ENCODE data around the gene WNT1.

WNT1 gene

DNA sequence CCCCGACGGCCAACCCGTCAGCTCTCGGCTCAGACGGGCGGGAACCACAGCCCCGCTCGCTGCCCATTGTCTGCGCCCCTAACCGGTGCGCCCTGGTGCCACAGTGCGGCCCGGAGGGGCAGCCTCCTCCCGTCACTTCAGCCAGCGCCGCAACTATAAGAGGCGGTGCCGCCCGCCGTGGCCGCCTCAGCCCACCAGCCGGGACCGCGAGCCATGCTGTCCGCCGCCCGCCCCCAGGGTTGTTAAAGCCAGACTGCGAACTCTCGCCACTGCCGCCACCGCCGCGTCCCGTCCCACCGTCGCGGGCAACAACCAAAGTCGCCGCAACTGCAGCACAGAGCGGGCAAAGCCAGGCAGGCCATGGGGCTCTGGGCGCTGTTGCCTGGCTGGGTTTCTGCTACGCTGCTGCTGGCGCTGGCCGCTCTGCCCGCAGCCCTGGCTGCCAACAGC is at the start of gene WNT1:
TSS of gene WNT1 (plus strand) at position 32 of the 450 bp plus-strand sequence. CDS start at position 361, 329 bp downstream.
- DNase-seq = no peak

DNA sequence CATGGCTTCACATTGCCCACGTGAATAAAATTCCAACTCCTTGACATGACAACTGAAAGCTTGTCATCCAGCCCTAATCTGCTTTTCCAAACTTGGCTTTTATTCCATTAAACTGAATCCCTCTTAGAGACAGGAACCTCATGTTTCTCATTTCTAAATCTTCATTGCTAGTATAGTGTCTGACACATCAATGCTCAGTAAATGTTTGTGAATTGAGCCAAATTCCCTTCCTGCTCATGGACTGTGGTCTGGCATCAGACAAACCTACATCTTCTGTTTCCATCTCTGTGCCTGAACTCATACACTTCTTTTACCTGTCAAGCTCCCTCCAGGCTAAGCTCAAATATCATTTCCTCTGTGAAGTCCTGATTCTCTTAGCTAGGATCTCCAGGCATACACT is 48.6 kb upstream of the WNT1 start:
- no peak for DNase-seq

DNA sequence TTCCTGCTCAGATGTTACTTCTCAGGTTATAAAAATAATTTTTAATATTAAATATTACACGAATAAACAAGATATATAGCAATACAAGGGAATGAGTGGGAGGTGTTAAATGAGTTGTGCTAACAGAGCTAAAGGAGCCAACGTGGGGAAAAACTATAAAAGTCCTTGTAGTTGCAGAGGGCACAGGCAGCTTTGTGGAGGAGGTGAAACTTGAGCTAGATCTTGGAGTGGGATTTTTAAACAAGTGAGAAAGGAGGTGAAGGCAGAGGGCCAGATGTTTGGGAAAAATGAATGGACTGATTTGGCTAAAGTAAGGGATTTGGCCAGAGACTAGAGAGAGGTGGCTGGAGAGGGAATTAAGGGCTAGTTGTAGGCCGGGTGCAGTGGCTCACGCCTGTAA is 47.6 kb upstream of the WNT1 start:
- no peak for DNase-seq

DNA sequence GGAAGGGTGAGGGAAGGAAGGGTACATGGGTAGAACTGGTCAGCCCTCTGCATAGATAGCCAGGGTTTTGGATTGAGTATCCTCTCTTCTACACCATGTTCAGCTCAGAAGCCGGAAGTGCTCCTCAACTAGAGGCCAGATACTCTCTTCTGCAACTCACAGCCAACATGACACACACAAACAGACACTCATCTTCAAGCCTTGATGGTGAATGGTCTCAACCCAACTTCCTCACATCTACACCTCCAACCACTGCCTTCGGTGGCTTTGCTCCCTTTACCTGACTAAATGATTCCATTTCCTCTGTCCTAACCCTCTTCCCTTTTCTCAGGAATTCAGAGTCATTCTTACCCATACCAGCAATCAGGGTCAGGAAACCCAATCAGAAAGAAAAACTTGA is 45.2 kb upstream of the WNT1 start:
- no peak for DNase-seq

DNA sequence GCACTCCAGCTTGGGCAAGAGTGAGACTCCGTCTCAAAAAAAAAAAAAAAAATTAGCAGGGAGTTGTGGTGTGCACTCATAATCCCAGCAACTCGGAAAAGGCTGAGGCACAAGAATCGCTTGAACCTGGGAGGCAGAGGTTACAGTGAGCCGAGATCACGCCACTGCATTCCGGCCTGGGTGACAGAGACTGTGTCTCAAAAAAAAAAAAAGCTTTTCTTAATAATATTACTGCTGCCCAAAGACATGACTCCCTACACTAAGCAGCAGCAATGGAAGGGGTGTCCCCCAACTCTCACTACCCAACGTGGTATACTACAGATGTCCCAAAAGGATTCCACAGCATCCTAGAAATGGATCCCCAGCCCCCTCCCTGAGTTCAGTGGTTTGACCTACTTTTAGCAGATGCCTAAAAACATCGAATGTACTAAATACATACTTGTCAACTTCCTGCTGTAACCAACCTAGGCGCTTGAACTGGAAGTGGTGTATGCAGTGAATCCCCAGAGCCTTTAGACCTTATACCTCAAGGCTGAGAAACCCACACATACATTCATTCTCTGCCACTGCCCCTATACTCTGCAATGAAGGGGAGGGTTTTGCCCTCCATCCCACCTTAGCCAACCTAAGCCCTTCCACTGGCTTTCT is 44.3 kb upstream of the WNT1 start:
- DNase-seq = no peak

DNA sequence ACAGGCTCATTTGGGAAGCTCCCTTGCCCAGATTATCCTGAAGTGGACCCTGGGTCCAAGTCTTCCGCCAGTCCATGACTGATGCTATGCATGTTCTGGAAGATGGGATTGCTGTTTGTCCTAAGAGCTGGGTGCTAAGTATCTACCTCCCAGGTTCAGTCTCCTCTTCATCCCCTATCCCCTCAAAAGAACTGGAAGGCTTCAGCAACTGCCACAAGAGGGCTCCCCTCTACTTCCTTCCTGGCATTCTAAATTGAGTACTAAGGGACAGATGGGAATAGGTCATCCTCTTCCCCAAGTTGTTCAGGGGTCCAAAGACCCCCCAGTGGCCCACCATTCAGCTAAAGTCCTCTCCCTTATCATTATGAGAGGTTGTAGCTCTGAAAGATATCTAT is 43.8 kb upstream of the WNT1 start:
- no peak for DNase-seq

DNA sequence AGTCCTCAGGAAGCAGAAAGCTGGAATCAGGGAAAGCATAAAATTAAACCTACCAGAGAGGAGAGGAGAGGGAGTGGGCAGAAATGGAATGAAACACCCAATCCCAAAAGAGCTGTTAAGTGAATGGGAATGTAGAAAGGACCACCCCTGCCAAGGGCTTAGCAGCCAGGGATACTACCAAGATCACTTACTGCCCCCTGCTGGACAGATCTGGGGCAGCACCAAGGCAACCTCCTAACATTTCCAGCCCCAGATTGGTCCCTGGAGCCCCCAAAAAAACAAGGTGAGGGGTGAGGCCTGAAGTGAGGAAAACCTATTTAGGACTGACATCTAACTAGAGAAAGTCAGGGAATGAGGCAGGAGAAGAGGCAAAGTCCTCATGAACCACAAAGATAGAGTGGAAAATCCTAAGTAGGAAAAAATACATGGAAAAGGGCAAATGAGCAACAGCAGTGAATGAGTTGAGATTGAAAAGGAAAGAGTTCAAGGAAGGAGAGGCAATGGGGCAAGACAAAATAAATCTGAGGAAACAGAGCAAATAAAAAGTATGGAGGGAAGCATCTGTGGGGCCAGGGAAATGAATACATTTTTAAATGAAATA is 41.6 kb upstream of the WNT1 start:
- DNase-seq = peak; percentile 32

DNA sequence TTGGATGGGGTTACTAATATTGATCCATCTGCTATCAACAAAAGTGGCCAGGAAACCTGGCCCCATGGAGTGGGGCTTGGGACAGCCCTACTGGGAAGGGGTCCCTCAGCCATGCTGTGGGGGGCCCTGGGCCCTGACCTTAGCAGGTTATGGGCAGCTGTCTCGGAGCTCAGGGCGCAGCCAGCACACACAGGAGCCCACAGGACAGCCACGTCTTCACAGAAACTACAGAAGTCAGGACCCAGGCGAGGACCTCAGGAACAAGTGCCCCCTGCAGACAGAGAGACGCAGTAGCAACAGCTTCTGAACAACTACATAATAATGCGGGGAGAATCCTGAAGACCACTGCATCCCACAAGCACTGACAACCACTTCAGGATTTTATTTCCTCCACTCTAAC is 41.0 kb upstream of the WNT1 start:
- no peak for DNase-seq

DNA sequence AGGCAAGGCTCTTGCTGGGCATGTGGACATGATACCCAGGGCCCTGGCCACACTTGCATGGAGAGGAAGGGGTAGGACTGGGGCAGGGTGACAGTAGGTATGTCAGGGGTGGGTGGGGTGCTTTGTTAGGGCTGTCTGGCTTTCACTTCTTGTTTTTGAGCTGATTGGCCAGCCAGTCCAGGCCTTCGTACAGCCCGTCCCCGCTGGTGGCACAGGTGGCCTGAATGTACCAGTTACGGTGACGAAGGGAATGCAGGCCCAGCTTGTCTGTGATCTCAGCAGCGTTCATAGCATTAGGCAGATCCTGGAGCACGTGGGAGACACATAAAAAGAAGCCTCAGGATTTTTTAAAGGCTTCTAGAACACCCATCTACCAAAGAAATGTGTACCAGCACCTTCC is 39.3 kb upstream of the WNT1 start:
- no peak for DNase-seq

DNA sequence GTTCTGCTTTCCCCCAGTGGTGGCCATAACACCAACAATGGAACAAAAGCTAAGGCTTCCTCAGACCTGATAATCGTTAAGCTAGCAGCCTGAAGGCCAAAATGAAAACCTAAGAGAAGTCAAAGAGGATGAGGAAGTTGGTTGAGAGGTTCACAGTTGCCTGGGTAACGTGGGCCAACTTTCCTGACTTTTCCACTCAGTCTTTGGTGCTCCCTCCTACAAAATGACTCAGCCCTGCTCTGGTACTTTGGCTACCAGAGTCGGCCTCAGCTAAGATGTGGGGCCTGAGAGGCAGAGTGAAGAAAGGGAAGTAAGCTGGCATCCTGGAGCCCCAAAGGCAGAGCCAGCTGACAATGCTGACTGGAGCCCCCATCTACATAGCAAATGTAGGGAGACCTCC is 37.9 kb upstream of the WNT1 start:
- DNase-seq = no peak

DNA sequence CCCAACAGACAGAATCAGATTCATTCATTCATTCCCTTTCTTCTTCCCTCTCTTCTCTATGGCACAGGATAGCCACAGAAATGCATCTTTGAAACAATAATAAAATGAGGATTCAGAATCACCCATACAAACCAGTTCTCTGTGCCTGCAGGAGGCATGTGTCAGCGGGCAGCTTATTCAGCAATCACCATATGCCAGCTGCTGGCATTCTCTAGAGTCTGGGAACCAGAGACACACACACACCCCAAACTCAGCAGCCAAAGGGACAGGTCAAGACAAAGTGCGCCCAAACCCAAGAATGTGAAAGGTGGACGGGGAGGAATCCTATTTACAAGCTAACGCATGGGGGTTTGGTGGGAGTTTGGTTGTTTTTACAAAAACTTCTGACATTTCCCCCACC is 34.9 kb upstream of the WNT1 start:
- DNase-seq = no peak

DNA sequence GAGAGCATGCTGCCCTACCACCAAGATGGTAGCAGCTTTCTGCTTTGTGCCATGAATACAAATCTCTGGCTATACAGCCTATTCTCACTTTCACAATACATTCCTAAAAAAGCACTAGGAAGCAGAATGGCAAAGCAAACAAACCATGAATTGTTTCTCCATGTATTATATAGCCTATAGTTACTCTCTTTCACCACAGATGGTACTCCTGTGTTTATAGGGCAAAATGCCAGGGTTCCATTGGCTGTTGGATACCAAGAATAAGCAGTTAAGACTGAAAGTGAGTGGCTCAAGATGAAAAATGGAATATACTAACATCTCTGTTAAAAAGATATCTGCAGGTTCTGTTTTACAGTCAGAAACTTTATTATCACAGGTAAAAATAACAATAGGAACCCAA is 31.9 kb upstream of the WNT1 start:
- DNase-seq = no peak

DNA sequence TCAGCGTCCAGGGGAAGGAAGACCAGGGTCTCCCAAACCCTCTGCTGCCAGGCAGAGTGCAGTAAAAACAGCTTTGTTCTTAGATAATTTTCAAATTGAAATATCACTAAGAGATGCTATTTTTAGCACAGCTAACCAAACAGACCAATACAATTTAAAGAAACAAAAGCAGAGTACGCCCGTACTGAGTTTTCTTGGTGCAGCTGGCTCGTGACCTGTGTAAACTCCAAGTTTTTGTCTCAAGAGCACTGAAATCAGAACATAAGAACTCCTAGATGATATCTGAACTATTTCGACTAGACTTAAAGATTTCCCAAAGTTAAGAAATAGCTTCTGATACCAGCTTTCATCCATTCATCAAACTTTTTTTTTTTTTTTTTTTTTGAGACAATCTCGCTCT is 31.2 kb upstream of the WNT1 start:
- DNase-seq = no peak

DNA sequence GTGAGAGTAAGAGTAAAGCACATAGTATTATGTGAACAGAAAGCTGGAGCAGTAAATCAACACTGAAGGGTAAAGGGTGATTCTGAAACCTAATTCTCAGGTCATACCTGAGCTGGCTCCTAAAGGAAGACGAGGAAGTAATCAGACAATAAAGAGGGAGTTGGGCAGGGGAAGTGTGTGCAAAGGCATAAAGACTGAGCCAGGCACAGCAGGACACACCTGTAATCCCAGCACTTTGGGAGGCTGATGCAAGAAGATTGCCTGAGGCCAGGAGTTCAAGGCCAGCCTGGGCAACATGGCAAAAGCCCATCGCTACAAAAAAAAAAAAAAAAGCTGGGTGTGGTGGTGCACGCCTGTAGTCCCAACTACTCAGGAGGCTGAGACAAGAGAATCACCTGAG is 30.4 kb upstream of the WNT1 start:
- DNase-seq = no peak

DNA sequence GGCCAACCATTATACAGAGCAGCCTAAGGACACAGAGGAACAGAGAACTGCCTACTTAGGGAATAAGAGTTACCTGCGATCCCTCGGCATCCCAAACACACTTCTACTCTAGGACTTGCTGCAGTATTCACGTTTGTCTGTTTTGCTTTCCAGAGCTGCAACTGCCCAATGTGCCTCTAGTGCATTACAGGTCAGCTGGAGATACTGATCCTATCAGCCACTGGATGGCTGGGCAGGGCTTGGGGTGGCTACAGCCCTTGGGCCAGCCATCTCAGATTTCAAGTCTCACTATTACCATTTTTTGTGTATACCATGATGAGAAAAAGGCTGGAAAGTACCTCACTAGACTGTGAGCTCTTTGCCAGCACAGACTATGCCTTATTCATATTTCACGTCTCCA is 25.4 kb upstream of the WNT1 start:
- DNase-seq = no peak

DNA sequence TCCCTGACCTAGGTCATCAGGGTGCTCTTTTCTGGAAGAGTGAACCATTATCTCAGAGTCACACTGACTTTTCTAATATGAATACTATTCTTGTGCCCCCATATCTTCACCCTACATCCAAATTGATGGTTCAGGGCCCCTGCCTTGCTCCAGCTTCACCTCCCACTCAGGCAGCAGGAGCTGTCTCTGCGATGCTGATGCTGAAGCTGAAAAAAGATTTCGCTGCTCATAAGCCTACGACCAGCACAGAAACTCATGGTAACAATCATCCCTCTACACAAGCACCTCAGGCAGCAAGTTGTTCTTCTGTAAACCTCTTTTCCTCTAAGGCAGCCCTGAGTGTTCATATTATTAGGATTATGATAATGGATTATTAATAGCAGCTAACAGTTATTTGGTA is 24.1 kb upstream of the WNT1 start:
- no peak for DNase-seq

DNA sequence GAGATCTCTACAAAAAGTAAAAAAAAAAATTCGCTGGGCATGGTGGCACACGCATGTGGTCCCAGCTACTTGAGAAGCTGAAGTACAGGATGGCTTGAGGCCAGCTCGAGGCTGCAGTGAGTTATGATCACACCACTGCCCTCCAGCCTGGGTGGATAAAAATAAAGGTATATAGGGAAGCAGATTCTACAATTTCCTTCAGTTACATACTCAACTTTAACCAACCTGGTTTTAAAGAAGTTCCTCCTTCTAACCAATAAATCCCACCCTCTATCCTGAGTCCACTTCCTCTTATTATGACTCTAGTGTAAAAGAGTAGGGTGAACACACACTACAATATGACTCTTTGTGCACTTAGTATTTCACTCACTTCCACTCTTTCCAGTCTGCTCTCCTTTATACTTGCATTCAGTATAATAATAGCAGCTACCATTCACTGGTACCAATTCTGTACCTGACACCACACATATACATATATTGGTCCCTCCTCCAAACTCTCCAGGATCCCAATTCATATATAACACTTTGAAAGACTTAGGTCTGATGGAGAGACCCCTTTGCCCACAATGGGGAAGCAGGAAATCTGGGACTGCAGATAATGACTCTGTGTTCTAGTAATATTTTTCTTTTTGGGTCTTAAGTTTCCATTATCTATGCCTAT is 23.2 kb upstream of the WNT1 start:
- no peak for DNase-seq

DNA sequence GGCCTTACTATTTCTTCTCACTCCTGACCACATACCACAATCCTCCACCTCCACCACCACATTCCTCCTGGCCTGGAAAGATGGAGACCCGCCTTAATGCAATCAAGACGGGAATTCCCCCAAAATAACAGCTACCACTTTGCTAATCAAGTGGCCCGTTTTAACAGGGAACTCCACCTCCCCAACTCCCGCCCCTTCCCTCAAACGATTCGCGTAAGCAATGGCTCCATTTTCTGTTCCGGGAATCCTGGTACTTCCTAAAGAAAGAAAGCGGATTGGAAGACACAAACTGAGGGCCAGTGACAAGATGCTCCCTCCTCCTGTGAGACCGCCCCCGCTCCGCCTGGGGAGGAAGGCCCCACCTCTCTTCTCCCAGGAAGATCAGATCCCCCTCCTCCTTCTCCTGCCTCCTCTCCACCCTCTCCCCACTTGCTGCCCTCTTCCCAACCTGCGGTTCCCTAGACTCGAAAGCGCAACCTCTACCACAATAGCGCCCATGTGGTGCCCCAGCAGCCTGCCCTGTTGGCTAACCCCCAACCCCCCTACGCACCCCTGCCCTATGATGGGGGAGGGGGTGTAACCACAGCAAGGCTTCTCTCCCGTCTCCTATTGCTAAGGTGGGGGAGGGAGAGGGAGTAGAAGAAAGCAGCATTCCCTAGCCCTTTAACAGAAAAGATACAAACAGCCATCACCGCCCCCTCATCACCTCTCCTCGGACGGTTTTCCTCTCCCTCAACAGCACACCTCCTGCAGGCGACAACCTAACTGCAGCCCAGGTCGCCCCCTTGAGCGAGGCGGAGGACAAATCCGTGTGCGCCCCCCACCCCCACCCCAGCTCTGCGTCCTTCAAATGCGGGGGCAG is 21.6 kb upstream of the WNT1 start:
- DNase-seq = peak; percentile 56

DNA sequence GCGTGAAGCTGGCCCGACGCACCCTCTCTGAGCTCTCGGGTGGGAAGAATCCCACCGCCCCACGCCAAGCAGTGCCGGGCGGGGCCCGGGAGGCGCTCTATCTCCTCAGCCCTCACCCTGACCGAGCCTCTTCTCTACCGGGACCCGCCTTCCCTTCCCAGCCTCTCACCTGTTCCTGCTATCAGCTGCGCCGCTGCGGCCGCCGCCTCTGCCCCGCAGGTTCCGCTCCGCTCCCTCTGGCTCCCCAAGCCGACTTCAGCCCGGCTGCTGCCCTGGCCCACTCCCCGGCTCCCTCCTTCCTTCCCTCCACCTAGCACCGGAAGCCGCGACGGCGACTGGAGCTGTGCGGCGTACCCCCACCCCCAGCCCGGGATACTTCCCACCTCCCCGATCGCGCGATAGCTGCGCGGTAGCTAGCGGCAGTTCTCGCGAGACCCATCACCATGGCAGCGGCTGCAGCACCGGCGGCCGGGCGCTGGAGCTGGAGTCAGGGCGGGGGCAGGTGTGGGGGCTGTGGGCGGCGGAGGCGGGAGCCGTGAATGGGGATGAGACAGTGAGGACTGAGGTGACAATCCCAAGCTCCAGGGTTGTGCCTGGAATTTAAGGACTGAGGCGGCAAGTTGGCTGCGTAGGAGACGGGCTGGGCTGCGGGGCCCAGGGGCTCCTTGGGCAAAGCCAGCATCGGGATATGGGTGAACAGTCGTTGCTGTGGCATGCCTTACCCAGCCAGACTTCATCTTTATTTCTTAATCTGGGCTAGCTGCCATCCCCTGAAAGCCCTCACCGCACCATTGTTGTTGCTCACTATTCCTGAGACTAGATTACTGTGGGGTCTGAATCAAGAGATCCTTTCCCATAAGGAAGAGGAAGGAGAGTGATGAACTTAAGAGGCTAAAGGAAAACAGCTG is 20.7 kb upstream of the WNT1 start, which contains the start of gene ARF3:
TSS of gene ARF3 (minus strand) at position 347 of the 908 bp plus-strand sequence. CDS start 16,392 bp downstream, outside the sequence.
- peak; percentile 95 for DNase-seq

DNA sequence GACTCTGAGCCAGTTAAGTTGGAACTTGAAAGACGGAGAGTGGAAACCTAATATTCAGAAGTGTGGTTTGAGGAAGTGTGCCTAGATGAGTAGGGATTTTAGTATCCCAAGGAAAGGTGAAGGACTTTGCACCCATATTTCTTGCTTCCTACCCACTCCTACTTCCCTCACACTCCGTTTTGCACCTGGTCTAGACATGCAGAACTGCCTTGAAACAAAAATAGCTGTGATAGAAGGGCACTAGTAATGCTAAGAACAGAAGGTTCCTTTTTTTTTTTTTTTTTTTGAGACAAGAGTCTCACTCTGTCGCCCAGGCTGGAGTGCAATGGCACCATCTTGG is 20.1 kb upstream of the WNT1 start:
- no peak for DNase-seq

DNA sequence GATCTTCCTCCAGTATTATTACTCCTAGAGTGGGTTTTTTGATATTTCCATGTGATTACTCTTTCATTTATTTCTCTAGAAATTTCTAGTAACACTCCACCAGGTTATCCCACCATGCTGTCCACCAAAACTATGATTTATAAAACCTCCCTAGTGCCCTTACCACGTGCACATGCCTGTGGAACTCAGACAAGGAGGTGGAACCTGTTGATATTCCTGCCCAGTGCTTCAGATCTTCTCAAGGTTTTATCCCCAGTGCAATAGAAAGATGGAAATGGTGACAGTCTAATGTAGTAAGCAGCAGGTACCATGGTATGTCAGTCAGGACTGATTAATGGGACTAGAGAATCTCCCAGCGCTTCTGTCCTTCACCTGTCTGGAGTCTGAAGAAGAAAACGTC is 17.3 kb upstream of the WNT1 start:
- no peak for DNase-seq

DNA sequence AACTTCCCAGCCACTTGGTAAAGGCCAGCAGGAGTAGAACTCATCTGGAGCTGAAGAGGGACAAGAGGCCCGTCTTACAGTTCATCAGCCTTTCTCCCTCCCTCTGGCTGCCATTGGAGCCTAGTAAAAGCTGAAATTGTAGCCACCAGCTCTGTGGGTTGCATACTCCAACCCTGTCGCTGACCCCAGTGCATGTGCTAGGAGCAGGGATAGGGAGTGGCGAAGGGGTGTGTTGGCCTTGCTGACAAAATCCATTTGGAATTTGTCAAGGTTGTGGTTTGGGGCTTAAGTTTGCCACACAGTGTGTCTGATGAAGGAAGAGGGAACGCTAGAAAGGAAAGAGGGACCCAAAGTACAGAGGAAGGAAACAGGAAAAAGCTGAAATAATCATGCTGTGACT is 16.8 kb upstream of the WNT1 start:
- DNase-seq = no peak

DNA sequence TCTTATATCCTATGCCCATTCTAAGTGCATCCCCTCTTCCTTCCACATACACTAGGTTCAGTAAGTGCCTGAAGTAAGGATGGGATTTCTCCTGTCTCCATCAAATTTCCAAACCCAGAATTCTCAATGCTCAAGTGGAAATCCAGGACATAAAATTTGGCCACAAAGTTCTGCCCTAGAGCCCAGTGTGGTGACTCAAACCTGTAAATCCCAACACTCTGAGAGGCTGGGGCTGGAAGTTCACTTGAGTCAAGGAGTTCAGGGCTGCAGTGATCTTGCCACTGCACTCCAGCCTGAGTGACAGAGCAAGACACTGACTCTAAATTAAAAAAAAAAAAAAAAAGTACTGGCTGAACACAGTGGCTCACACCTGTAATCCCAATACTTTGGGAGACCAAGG is 16.3 kb upstream of the WNT1 start:
- DNase-seq = no peak

All from NCI-H1436 (cell line).